ENCODE data around the gene TIFAB. TPM values are rescaled to one million over a fixed set of nuclear protein-coding genes. Genes with fewer than 3 reads are reported as not detected.

Gene TIFAB
- total RNA-seq, 1 donor = not detected

DNA sequence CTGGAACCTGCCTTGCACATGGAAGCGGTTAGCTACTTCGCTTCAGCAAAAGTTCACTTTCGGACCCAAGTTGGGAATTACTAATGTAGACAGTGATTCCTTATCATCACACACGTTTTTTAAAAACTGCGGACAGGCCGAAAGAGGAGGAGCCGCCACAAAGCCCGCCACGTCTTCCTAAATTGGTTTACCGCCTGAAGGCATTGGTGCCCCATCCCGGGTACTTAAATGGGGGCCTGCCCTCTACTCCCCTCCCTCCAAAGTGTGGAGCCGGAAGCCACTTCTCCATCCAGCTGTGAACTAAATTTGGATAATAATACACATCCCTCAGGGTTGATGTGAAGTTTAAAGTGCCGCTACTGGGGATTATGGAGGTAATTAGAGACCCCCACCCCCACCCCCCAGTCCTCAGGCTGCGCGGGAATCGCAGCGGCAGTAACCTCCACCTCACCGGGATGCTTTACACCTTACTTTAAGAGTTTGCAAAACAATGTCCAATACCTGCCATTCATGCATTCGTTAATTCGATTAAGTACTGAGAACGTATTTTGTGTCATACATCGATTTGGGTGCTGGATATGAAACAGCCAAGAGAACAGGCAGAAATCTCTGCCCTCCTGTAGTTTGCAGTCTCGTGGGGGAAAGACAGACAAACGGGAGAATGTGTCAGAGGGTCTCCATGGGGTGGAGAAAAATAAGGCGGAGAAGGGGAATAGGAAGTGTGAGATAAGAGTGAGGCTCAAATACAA is 52.2 kb downstream of the TIFAB start:
- no peak for DNase-seq (ENCODE audit: insufficient read length, low spot score, missing footprints)
- Histone ChIP-seq H3K27me3 (ENCODE audit: insufficient read depth, low read length) (no peaks in the 10 kb centered on the region), H3K79me2 (ENCODE audit: insufficient read depth, low read length) (peaks cover 43% of the 10 kb centered on the region), H3K36me3 (ENCODE audit: insufficient read depth, low read length) (no peaks in the 10 kb centered on the region), H2AFZ (ENCODE audit: low read length) (peak overlapping the region; percentile 98), H3K27ac (ENCODE audit: low read depth, low read length) (peak overlapping the region; percentile 78), H3K9me3 (ENCODE audit: low read depth, low read length) (no peaks in the 10 kb centered on the region), H3K4me1 (ENCODE audit: insufficient read depth, low read length) (peaks cover 22% of the 10 kb centered on the region), H3K4me2 (ENCODE audit: insufficient read depth, low read length) (peak overlapping the region; percentile 88), H3K4me3 (ENCODE audit: insufficient read depth, low read length) (peak overlapping the region; percentile 87), H4K20me1 (ENCODE audit: insufficient read depth, low read length) (peaks cover 32% of the 10 kb centered on the region)
- TF ChIP-seq, protein P1, sequence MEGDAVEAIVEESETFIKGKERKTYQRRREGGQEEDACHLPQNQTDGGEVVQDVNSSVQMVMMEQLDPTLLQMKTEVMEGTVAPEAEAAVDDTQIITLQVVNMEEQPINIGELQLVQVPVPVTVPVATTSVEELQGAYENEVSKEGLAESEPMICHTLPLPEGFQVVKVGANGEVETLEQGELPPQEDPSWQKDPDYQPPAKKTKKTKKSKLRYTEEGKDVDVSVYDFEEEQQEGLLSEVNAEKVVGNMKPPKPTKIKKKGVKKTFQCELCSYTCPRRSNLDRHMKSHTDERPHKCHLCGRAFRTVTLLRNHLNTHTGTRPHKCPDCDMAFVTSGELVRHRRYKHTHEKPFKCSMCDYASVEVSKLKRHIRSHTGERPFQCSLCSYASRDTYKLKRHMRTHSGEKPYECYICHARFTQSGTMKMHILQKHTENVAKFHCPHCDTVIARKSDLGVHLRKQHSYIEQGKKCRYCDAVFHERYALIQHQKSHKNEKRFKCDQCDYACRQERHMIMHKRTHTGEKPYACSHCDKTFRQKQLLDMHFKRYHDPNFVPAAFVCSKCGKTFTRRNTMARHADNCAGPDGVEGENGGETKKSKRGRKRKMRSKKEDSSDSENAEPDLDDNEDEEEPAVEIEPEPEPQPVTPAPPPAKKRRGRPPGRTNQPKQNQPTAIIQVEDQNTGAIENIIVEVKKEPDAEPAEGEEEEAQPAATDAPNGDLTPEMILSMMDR (IDR thresholded peaks at IDR 0.05; ENCODE audit: extremely low read depth, low read depth, low read length) = no peak

DNA sequence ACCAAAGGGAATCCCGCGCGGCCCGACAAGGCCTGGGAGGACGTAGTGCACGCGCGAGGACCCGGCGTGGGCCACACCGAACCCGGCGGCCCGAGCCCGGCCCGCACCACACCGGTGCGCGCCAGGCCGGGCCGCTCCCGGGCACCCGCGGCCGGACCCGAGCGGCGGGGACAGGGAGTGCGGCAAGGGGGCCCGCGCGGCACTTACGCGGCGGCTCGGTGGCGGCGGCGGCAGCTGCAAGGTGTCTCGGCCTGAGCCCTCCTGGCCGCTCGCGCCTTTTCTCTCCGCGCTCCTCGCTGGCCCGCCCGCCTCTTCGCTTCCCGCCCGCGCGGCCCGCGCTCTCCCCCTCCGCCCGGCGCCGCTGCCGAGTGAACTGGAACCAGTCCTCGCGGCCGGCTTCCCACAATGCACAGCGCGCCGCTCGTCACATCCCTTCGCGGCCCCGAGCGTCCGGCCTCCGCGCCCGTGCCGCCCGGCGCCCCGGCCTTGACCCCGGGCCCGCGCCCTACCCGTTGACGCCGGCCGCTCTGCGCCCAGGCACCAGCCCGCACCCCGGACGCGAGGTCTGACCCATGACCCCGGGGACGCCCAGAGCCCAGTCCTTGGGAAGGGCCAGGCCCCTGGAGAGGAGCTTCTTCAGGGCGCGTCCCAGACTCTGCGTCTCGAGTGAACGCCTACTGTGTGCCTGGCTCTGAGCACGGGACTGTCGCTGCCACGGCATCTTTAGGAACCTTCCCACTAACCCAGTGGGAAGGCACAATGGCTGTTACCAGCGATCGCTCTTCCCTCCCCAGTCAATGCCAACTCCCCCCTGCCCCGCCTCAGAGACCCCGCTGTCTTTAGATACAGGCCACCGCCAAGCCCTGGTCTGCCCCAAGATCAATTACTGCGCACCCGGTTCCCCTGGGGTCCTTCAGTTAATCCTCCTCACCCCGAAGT is 53.0 kb downstream of the TIFAB start, which contains the start of gene MACROH2A1:
MACROH2A1 (minus strand) TSS at position 377 of the 939 bp plus-strand sequence. CDS start 10,138 bp downstream, outside the sequence.
- TF ChIP-seq, protein P1 (IDR thresholded peaks at IDR 0.05; ENCODE audit: extremely low read depth, low read depth, low read length) = no peak
- Histone ChIP-seq H3K27me3 (ENCODE audit: insufficient read depth, low read length) (no peaks in the 10 kb centered on the region), H3K27ac (ENCODE audit: low read depth, low read length) (peak within 1 kb of the TSS; percentile 78), H2AFZ (ENCODE audit: low read length) (peak within 1 kb of the TSS; percentile 98), H3K4me2 (ENCODE audit: insufficient read depth, low read length) (peak within 1 kb of the TSS; percentile 88), H3K9me3 (ENCODE audit: low read depth, low read length) (no peaks in the 10 kb centered on the region), H3K4me1 (ENCODE audit: insufficient read depth, low read length) (peaks cover 29% of the 10 kb centered on the region), H4K20me1 (ENCODE audit: insufficient read depth, low read length) (peaks cover 40% of the 10 kb centered on the region), H3K79me2 (ENCODE audit: insufficient read depth, low read length) (peaks cover 51% of the 10 kb centered on the region), H3K4me3 (ENCODE audit: insufficient read depth, low read length) (peak within 1 kb of the TSS; percentile 87), H3K36me3 (ENCODE audit: insufficient read depth, low read length) (no peaks in the 10 kb centered on the region)
- DNase-seq (ENCODE audit: insufficient read length, low spot score, missing footprints) = peak; percentile 99

DNA sequence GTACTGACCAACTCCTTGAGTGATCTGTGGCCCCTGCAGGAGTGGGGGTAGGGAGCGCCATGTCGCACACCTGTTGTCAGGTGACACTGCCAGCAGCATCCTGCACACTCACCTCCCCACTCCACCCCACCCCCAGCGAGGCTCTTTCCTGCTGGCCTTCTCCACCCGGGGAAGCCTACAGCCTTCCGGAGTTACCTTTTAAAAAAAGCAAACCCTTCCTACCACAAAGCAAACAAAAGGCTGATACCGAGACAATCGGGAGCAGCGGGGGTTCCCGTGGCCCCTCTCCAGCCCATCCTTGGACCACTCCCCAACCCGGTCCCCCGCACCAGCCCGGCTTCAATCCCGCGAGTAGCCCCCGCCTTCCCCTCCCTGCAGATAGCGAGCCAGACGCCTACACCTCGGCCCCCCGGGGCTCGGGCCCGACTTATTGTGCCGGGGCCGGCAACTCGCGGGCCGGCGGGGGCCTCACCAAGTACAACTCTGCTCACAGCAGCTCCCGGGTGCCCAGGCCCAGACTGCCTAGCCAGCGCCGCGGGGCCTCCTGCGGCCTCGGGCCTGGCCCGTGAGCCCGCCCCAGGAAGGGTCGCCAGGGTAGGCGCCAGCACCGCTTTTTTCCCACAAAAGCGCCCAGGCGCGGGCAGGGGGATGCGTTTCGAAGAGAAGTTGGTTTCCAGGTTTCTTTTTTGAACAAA is 53.8 kb downstream of the TIFAB start:
- H3K79me2 ChIP-seq (ENCODE audit: insufficient read depth, low read length) = peaks cover 59% of the 10 kb centered on the region
- H3K27me3 ChIP-seq (ENCODE audit: insufficient read depth, low read length) = no peaks in the 10 kb centered on the region
- H4K20me1 ChIP-seq (ENCODE audit: insufficient read depth, low read length) = peaks cover 48% of the 10 kb centered on the region
- peak overlapping the region; percentile 82 for H3K4me2 ChIP-seq (ENCODE audit: insufficient read depth, low read length)
- no peaks in the 10 kb centered on the region for H3K9me3 ChIP-seq (ENCODE audit: low read depth, low read length)
- TF ChIP-seq, protein P1 (IDR thresholded peaks at IDR 0.05; ENCODE audit: extremely low read depth, low read depth, low read length) = no peak
- H2AFZ ChIP-seq (ENCODE audit: low read length) = peak overlapping the region; percentile 20
- H3K27ac ChIP-seq (ENCODE audit: low read depth, low read length) = peak overlapping the region; percentile 78
- peak; percentile 72 for DNase-seq (ENCODE audit: insufficient read length, low spot score, missing footprints)
- H3K36me3 ChIP-seq (ENCODE audit: insufficient read depth, low read length) = no peaks in the 10 kb centered on the region
- peak overlapping the region; percentile 87 for H3K4me3 ChIP-seq (ENCODE audit: insufficient read depth, low read length)
- H3K4me1 ChIP-seq (ENCODE audit: insufficient read depth, low read length) = peaks cover 37% of the 10 kb centered on the region

Small RNA genes within 50 kb of the gene (small RNA-seq; reads per million reads assigned to genes)
- gene DCANP1 = not detected

Other genes starting within 250 kb of the TIFAB start
- 150 and 162 TPM in 2 replicates for gene MACROH2A1, start 53.1 kb downstream of the TIFAB start, total RNA-seq
- gene DCANP1, start 5.0 kb downstream of the TIFAB start, total RNA-seq = not detected in 2 replicates
- gene NEUROG1, start 83.6 kb upstream of the TIFAB start, total RNA-seq = not detected in 2 replicates
- gene CXCL14, start 126.6 kb upstream of the TIFAB start, total RNA-seq = not detected in 2 replicates